ENCODE measurements around the gene IFI27L1.

GRCh38 chr14:94139006-94139405 lies 57.9 kb downstream of the IFI27L1 start:
- no peak for TF ChIP-seq CTCF (conservative IDR thresholded peaks at IDR 0.05)
- no peak for TF ChIP-seq ZFX (IDR thresholded peaks at IDR 0.05)

Data from C4-2B (cell line).